GM06990 (cell line): ENCODE measurements around the gene MALRD1.

Experiments
- DNase-seq: peaks from one replicate; pipeline ENCODE4 v3.0.0-alpha.2; 2011; ENCODE audit not compliant: insufficient read length; ENCODE audit errors: extremely low read depth
- H3K27me3 ChIP-seq: replicated peaks from 2 replicates; pipeline ENCODE4 v1.6.0; 2011; ENCODE audit warnings: low read length; ENCODE audit not compliant: control insufficient read depth, insufficient read depth
- H3K36me3 ChIP-seq: 2 replicates; pipeline ENCODE4 v1.5.1; 2011; ENCODE audit warnings: low read length; ENCODE audit not compliant: control insufficient read depth, insufficient read depth
- H3K4me3 ChIP-seq: replicated peaks from 2 replicates; pipeline ENCODE4 v1.5.1; 2011; ENCODE audit warnings: low read depth, mild to moderate bottlenecking, control low read depth, low read length
- TF ChIP-seq, protein P1 (sequence below): IDR thresholded peaks from 2 replicates; pipeline ENCODE4 v1.5.1; 2011; ENCODE audit warnings: low read length, control low read depth, mild to moderate bottlenecking, inconsistent platforms; ENCODE audit not compliant: insufficient read depth, poor library complexity, severe bottlenecking

The MALRD1 gene

GRCh38 chr10:19290770-19291169, 242.2 kb downstream of the MALRD1 start:
- no peak for DNase-seq
- TF ChIP-seq, protein P1, sequence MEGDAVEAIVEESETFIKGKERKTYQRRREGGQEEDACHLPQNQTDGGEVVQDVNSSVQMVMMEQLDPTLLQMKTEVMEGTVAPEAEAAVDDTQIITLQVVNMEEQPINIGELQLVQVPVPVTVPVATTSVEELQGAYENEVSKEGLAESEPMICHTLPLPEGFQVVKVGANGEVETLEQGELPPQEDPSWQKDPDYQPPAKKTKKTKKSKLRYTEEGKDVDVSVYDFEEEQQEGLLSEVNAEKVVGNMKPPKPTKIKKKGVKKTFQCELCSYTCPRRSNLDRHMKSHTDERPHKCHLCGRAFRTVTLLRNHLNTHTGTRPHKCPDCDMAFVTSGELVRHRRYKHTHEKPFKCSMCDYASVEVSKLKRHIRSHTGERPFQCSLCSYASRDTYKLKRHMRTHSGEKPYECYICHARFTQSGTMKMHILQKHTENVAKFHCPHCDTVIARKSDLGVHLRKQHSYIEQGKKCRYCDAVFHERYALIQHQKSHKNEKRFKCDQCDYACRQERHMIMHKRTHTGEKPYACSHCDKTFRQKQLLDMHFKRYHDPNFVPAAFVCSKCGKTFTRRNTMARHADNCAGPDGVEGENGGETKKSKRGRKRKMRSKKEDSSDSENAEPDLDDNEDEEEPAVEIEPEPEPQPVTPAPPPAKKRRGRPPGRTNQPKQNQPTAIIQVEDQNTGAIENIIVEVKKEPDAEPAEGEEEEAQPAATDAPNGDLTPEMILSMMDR, result no peak
- no peaks in the 10 kb centered on the region for H3K36me3 ChIP-seq
- no peaks in the 10 kb centered on the region for H3K27me3 ChIP-seq
- no peak overlapping the region for H3K4me3 ChIP-seq

- H3K4me3 ChIP-seq, result no peak overlapping the region
- no peak for DNase-seq
- H3K36me3 ChIP-seq, result no peaks in the 10 kb centered on the region
- H3K27me3 ChIP-seq, result no peaks in the 10 kb centered on the region
- TF ChIP-seq, protein P1, result no peak
Observed at GRCh38 chr10:19294233-19294632, 245.6 kb downstream of the MALRD1 start.

- H3K36me3 ChIP-seq, result no peaks in the 10 kb centered on the region
- no peak for DNase-seq
- TF ChIP-seq, protein P1, result no peak
- no peak overlapping the region for H3K4me3 ChIP-seq
- no peaks in the 10 kb centered on the region for H3K27me3 ChIP-seq
Observed at GRCh38 chr10:19299645-19300044, 251.0 kb downstream of the MALRD1 start.

GRCh38 chr10:19302117-19302516, 253.5 kb downstream of the MALRD1 start:
- Histone ChIP-seq H3K36me3 (no peaks in the 10 kb centered on the region), H3K27me3 (no peaks in the 10 kb centered on the region), H3K4me3 (no peak overlapping the region)
- no peak for DNase-seq
- TF ChIP-seq, protein P1, result no peak

DNA sequence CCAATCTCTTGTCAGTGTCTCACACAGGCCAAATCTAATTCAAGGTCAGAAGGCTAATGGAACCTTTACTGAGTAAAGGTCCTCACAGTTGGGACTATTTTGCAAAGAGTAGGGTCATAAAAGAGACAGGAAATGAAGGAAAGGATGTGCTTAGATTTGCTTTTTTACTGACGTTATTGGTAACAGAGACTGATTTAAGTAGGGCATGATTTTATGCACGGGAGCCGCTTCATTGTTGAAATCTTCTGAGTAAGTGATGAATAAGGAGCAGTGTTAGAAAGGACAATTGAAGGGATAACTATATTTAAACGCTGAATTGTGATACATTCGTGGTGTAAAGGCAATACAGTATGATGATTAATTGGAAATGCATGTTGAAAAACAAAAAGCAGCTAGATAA, 261.5 kb downstream of the MALRD1 start:
- Histone ChIP-seq H3K4me3 (no peak overlapping the region), H3K36me3 (no peaks in the 10 kb centered on the region), H3K27me3 (no peaks in the 10 kb centered on the region)
- TF ChIP-seq, protein P1, result no peak
- no peak for DNase-seq

DNA sequence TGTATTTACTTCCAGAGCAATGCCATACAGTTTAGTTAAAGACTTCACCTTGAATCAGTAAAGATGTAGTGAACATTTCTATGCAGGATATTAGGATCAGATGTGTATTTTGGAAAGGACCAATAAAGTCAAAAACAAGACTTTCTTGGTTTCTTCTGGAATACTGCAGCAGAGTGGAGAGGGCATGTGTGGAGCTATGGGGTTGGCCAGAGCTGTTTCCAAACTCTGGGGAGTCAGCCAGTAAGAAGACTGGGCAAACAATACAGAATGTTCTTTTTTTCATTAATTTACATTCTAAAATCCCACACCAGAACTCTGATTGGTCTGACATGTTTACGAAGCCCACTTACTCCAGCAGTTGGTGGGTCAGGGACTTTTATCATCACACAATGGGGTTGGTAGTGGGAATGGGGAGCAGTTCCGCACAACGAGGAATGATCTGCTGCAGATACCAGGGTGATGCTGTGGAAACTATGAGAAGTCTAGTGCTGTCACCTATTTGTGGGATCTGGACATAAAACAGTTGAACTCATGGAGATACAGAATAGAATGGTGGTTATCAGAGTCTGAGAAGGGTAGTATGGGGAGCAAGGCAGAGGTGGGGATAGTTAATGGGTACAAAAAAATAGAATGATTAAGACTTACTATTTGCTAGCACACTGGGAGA, 267.7 kb downstream of the MALRD1 start:
- Histone ChIP-seq H3K4me3 (no peak overlapping the region), H3K27me3 (no peaks in the 10 kb centered on the region), H3K36me3 (no peaks in the 10 kb centered on the region)
- TF ChIP-seq, protein P1, result no peak
- DNase-seq, result no peak
